ENCODE data around the gene ZNF660.

The ZNF660 gene

GRCh38 chr3:44632193-44632592, 47.4 kb downstream of the ZNF660 start:
- no peak for DNase-seq (ENCODE audit: low spot score)

- DNase-seq (ENCODE audit: low spot score): no peak
These were observed 57.6 kb downstream of the ZNF660 start for GRCh38 chr3:44642337-44642736.

- no peak for DNase-seq (ENCODE audit: low spot score)
These were observed 58.3 kb downstream of the ZNF660 start for GRCh38 chr3:44643024-44643423.

- no peak for DNase-seq (ENCODE audit: low spot score)
These were observed 63.0 kb downstream of the ZNF660 start for GRCh38 chr3:44647771-44648170.

- peak; percentile 73 for DNase-seq (ENCODE audit: low spot score)
These were observed 63.9 kb downstream of the ZNF660 start, which contains the start of gene ZNF35 for GRCh38 chr3:44648564-44649229. Gene ZNF35, plus strand, starts transcription at chr3:44648732. Its CDS starts 2,336 bp downstream, at chr3:44651068.

All from germinal center (tissue), 1 donor.